ENCODE data around the gene KRTAP4-16.
"Not testable (repeated sequence)": the region's sequence is repeated elsewhere in the genome, so short reads cannot be mapped to it uniquely, and the experiment has no call there.

Gene KRTAP4-16

DNA sequence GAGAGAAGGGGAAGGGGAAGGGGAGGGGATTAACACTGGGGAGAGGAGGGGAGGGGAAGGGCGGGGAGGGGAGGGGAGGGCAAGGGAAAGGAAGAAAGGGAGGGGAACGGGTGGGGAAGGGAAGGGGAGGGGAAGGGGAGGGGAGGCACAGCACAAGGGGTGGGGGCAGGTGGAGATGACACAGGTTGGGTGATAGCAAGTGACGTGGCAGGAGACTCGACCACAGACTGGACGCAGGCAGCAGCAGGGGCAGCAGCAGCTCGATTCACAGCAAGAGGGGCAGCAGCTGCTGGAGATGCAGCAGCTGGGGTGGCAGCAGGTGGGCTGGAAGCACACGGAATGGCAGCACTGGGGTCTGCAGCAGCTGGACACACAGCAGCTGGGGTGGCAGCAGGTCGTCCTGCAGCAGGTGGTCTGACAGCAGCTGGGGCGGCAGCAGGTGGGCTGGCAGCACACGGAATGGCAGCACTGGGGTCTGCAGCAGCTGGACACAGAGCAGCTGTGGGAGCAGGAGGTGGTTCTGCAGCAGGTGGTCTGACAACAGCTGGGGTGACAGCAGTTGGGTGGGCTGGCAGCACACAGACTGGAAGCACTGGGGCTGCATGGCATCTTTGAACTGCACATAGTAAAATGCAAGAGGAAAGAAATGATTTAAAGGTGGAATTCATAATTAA, at the start of gene KRTAP4-16:
TSS of gene KRTAP4-16 (minus strand) at position 624 of the 674 bp plus-strand sequence. CDS start at position 624, 0 bp downstream.
- DNase-seq (ENCODE audit: low read depth): no peak
- TF ChIP-seq, protein P1, sequence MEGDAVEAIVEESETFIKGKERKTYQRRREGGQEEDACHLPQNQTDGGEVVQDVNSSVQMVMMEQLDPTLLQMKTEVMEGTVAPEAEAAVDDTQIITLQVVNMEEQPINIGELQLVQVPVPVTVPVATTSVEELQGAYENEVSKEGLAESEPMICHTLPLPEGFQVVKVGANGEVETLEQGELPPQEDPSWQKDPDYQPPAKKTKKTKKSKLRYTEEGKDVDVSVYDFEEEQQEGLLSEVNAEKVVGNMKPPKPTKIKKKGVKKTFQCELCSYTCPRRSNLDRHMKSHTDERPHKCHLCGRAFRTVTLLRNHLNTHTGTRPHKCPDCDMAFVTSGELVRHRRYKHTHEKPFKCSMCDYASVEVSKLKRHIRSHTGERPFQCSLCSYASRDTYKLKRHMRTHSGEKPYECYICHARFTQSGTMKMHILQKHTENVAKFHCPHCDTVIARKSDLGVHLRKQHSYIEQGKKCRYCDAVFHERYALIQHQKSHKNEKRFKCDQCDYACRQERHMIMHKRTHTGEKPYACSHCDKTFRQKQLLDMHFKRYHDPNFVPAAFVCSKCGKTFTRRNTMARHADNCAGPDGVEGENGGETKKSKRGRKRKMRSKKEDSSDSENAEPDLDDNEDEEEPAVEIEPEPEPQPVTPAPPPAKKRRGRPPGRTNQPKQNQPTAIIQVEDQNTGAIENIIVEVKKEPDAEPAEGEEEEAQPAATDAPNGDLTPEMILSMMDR (conservative IDR thresholded peaks at IDR 0.05; ENCODE audit: control insufficient read depth, insufficient read depth, low read depth, low read length): no peak
- no peak within 1 kb of the TSS for H3K4me3 ChIP-seq (ENCODE audit: control insufficient read depth, low read depth, low read length)

DNA sequence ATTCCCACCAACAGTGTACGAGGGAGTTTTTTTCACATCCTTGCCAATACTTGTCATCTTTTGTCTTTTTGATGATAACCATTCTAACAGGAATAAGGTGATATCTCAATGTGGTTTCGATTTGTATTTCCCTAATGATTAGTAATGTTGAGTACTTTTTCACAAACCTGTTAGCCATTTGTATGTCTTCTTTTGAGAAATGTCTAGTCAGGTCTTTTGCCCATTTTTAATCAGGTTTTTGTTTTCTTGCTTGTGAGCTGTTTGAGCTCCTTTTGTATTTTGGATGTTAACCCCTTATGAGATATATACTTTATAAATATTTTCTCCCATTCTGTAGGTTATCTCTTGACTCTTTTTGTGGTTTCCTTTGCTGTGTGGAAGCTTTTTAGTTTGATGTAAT, 49.5 kb upstream of the KRTAP4-16 start:
- H3K4me3 ChIP-seq (ENCODE audit: control insufficient read depth, low read depth, low read length): no peak overlapping the region
- TF ChIP-seq, protein P1 (conservative IDR thresholded peaks at IDR 0.05; ENCODE audit: control insufficient read depth, insufficient read depth, low read depth, low read length): no peak
- no peak for DNase-seq (ENCODE audit: low read depth)

DNA sequence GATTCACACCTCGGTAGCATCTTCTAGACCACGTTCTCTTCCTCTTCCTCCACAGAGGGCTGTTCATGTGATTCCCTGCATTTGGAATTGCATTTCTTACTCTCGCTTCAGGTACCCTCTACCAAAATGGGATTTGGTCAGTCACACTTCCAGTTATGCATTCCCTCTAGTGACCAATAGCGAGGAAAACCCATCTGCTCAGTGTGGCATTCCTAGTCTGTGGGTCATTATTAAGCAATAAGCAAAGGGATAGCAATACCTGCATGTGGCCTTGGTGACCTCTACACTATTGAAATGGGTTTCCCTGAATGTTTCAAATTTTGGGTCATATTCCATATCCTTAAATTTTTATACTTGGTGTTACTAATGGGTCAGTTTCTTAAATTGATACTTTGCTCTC, 48.0 kb upstream of the KRTAP4-16 start:
- TF ChIP-seq, protein P1 (conservative IDR thresholded peaks at IDR 0.05; ENCODE audit: control insufficient read depth, insufficient read depth, low read depth, low read length): no peak
- H3K4me3 ChIP-seq (ENCODE audit: control insufficient read depth, low read depth, low read length): no peak overlapping the region
- DNase-seq (ENCODE audit: low read depth): no peak

DNA sequence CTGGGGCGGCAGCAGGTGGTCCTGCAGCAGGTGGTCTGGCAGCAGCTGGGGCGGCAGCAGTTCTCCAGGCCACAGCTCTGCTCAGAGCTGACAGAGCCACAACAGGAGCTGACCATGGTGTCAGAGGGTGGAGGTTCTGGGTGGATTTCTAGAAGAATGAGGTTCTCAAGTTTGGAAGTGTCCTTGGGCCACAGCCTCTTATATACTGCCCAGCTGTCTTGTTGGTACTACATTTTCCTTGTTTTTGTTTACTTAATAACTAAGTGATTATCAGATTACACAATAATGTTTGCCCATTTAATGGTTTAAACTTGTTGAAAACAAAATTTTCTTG, 47.6 kb upstream of the KRTAP4-16 start, which contains the start of gene KRTAP4-5:
TSS of gene KRTAP4-5 (minus strand) at position 174 of the 334 bp plus-strand sequence. CDS start at position 116, 58 bp downstream.
- H3K4me3 ChIP-seq (ENCODE audit: control insufficient read depth, low read depth, low read length): no peak within 1 kb of the TSS
- DNase-seq (ENCODE audit: low read depth): no peak
- TF ChIP-seq, protein P1 (conservative IDR thresholded peaks at IDR 0.05; ENCODE audit: control insufficient read depth, insufficient read depth, low read depth, low read length): no peak

DNA sequence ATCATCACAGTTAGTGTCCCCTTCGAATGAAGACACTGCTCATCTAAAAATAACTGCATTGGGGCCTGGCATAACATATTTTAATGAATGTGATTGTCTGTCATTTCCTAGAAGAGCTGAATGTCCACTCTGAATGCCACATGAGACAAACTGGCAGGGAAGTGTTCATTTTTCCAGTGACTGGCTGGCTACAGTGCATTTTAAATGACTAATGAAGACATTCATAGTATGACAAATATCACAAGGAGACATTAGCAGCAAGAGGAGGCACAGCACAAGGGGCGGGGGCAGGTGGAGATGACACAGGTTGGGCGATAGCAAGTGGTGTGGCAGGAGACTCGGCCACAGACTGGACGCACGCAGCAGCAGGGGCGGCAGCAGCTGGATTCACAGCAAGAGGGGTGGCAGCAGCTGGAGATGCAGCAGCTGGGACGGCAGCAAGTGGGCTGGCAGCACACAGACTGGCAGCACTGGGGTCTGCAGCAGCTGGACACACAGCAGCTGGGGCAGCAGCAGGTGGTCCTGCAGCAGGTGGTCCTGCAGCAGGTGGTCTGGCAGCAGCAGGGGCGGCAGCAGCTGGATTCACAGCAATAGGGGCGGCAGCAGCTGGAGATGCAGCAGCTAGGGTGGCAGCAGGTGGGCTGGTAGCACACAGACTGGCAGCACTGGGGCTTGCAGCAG, 47.1 kb upstream of the KRTAP4-16 start:
- H3K4me3 ChIP-seq (ENCODE audit: control insufficient read depth, low read depth, low read length); DNase-seq (ENCODE audit: low read depth): not testable (repeated sequence)

DNA sequence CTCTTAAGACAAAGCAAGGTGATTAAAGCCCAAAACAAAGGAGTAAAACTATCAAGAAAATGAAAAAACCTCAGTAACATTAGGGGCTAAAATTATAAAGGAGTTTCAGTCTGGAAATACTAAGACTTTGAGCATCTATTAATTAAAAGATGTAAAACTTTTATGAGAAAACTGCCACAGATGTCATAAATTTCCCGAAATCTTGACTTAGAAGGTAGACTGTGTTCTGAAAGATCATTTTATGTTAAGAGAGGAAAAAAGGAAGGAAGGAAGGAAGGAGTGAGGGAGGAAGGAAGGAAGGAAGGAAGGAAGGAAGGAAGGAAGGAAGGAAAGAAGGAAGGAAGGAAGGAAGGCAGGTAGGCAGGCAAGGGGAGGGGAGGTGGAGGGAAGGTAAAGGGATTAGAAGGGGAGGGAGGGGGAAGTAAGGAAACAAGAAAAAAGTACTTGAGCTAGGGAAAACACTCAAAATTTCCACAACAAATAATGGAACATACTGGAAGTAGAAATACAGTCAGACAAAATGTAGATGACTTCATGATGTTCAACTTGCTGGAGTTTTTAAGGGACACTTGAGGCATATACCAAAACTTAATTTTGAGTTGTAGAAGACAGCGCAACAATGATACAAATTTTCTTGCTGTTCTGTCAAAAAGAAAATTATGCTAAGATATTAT, 45.7 kb upstream of the KRTAP4-16 start:
- TF ChIP-seq, protein P1 (conservative IDR thresholded peaks at IDR 0.05; ENCODE audit: control insufficient read depth, insufficient read depth, low read depth, low read length): no peak
- no peak for DNase-seq (ENCODE audit: low read depth)
- no peak overlapping the region for H3K4me3 ChIP-seq (ENCODE audit: control insufficient read depth, low read depth, low read length)

DNA sequence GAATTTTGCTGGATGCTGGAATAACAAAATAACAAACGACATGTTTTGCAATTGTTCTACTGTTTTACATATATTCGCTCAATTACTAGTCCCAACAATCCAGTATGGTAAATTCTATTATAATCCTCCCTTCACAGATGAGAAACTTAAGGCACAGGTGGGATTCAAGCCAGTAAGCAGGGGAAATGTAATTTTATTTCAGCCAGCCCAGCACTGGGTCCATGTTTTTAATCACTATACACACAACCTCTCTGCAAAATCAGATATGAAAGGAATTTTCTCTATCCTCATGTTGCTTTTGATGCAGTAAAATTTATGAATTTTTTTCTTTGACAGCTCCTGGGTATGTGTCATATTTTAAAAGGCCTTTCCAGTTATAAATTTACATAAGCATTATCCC, 43.3 kb upstream of the KRTAP4-16 start:
- TF ChIP-seq, protein P1 (conservative IDR thresholded peaks at IDR 0.05; ENCODE audit: control insufficient read depth, insufficient read depth, low read depth, low read length): no peak
- no peak overlapping the region for H3K4me3 ChIP-seq (ENCODE audit: control insufficient read depth, low read depth, low read length)
- DNase-seq (ENCODE audit: low read depth): no peak

Data from fibroblast of mammary gland (primary cell).